ENCODE measurements around the gene RNF144B. TPM values are rescaled to one million over a fixed set of nuclear protein-coding genes. Genes with fewer than 3 reads are reported as not detected.
"Not testable (repeated sequence)": the region's sequence is repeated elsewhere in the genome, so short reads cannot be mapped to it uniquely, and the experiment has no call there.

Gene RNF144B
- total RNA-seq, 4 donors from 2014 or later = 1.4 to 14.9 (median 2.4) TPM

DNA sequence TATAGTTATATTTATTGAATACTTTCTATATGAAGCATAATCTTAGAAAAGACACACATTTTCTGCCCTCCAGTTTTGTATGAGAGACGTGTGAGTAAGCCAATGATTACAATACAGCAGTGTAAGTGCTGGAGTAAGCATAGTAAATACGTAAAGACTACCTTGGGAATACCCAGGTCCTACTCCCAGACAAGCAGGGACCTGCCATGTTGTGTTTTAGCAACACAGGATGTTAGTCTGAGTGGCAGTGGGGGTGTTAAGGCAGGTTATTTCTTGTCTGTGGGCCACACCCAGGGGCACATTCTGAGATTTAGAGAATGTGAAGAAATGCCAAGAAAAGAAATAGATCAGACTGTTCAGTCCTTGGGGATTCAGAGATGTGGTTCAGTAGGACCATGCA lies 34.3 kb upstream of the RNF144B start:
- DNase-seq = no peak
- TF ChIP-seq, protein P1, sequence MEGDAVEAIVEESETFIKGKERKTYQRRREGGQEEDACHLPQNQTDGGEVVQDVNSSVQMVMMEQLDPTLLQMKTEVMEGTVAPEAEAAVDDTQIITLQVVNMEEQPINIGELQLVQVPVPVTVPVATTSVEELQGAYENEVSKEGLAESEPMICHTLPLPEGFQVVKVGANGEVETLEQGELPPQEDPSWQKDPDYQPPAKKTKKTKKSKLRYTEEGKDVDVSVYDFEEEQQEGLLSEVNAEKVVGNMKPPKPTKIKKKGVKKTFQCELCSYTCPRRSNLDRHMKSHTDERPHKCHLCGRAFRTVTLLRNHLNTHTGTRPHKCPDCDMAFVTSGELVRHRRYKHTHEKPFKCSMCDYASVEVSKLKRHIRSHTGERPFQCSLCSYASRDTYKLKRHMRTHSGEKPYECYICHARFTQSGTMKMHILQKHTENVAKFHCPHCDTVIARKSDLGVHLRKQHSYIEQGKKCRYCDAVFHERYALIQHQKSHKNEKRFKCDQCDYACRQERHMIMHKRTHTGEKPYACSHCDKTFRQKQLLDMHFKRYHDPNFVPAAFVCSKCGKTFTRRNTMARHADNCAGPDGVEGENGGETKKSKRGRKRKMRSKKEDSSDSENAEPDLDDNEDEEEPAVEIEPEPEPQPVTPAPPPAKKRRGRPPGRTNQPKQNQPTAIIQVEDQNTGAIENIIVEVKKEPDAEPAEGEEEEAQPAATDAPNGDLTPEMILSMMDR (IDR thresholded peaks at IDR 0.05) = no peak
- no peak for TF ChIP-seq POLR2A (IDR thresholded peaks at IDR 0.05)
- no peaks in the 10 kb centered on the region for H3K36me3 ChIP-seq
- H3K27ac ChIP-seq = no peak overlapping the region
- no peaks in the 10 kb centered on the region for H3K4me1 ChIP-seq
- H3K9me3 ChIP-seq = no peaks in the 10 kb centered on the region
- no peaks in the 10 kb centered on the region for H3K27me3 ChIP-seq
- H3K4me3 ChIP-seq = no peak overlapping the region

DNA sequence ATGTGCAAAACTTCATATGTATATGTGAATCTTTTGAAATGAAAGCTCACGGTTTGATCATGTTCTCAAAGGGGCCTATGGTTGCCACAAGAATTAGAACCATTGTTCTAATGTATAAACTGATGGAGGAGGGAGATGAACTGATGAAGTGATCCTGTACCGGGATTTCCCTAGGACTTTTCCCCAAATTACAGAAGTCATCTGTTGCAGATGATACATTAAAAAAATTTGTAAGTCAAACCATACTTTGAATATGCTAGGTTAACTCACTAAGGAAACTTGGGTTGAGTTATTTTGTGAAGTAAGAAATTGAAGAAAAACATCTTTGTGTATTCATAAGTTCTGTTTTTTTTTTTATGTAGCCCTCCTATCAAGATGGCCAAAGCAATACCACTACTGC lies 33.9 kb upstream of the RNF144B start:
- H3K27ac ChIP-seq = no peak overlapping the region
- no peak overlapping the region for H3K4me3 ChIP-seq
- no peaks in the 10 kb centered on the region for H3K27me3 ChIP-seq
- H3K9me3 ChIP-seq = no peaks in the 10 kb centered on the region
- DNase-seq = no peak
- no peaks in the 10 kb centered on the region for H3K4me1 ChIP-seq
- TF ChIP-seq, protein P1 (IDR thresholded peaks at IDR 0.05) = no peak
- no peak for TF ChIP-seq POLR2A (IDR thresholded peaks at IDR 0.05)
- no peaks in the 10 kb centered on the region for H3K36me3 ChIP-seq

DNA sequence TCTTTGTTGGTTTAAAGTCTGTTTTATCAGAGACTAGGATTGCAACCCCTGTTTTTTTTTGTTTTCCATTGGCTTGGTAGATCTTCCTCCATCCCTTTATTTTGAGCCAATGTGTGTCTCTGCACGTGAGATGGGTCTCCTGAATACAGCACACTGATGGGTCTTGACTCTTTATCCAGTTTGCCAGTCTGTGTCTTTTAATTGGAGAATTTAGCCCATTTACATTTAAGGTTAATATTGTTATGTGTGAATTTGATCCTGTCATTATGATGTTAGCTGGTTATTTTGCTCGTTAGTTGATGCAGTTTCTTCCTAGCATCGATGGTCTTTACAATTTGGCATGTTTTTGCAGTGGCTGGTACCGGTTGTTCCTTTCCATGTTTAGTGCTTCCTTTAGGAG lies 29.6 kb upstream of the RNF144B start:
- not testable (repeated sequence) for H3K27me3 ChIP-seq, DNase-seq, H3K36me3 ChIP-seq, H3K27ac ChIP-seq, H3K4me3 ChIP-seq, H3K4me1 ChIP-seq, H3K9me3 ChIP-seq

DNA sequence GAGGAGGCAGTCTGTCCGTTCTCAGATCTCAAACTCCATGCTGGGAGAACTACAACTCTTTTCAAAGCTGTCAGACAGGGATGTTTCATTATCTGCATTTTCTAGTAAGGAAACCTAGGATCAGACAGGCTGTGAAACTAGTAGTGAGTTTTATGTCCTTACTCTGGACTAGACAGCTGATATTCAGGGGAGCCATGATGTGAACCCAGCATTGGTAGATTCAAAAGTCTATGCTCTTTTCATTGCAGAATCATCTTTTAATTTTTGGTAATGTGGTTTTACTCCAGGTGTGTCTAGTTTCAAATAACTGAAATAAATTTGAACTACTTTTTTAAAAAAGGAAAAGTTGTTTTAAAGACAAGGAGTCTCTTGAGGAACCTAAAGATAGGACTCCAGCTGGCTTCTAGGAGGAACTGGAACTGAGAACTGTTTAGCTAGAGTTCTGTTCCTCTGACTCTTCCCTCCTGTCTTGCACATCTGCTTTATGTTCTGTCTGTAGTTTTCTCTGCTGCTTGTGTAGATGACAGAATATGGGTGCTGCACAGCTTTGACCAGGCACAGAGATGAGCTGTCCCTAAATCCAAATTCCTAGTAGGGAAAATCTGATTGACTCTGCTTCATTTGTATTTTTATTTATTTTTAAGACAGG lies 27.8 kb upstream of the RNF144B start:
- no peak overlapping the region for H3K27ac ChIP-seq
- DNase-seq = no peak
- no peaks in the 10 kb centered on the region for H3K27me3 ChIP-seq
- TF ChIP-seq, protein P1 (IDR thresholded peaks at IDR 0.05) = no peak
- TF ChIP-seq POLR2A (IDR thresholded peaks at IDR 0.05) = no peak
- H3K4me1 ChIP-seq = no peaks in the 10 kb centered on the region
- H3K4me3 ChIP-seq = no peak overlapping the region
- H3K36me3 ChIP-seq = no peaks in the 10 kb centered on the region
- H3K9me3 ChIP-seq = no peaks in the 10 kb centered on the region

DNA sequence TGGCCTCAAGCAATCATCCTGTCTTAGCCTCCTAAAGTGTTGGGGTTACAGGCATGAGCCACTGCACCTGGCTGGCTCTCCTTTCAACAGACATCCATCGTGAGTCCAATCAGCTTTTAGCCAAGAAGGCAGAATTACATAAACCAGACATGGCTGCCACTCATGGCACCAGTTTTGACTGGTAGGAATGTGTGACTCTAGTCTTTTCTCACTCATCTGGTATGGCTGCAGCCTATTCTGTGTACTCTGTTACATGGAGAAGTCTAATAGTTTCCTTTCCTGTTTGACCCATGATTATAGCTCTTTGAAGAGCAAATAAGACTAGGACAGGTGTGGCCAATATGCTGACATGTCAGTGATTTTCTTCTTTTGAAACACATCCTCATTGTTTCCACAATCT lies 27.0 kb upstream of the RNF144B start:
- no peak for DNase-seq
- Histone ChIP-seq H3K27me3 (no peaks in the 10 kb centered on the region), H3K4me1 (no peaks in the 10 kb centered on the region), H3K9me3 (no peaks in the 10 kb centered on the region), H3K36me3 (no peaks in the 10 kb centered on the region), H3K4me3 (no peak overlapping the region), H3K27ac (no peak overlapping the region)
- TF ChIP-seq POLR2A (IDR thresholded peaks at IDR 0.05) = no peak
- TF ChIP-seq, protein P1 (IDR thresholded peaks at IDR 0.05) = no peak

DNA sequence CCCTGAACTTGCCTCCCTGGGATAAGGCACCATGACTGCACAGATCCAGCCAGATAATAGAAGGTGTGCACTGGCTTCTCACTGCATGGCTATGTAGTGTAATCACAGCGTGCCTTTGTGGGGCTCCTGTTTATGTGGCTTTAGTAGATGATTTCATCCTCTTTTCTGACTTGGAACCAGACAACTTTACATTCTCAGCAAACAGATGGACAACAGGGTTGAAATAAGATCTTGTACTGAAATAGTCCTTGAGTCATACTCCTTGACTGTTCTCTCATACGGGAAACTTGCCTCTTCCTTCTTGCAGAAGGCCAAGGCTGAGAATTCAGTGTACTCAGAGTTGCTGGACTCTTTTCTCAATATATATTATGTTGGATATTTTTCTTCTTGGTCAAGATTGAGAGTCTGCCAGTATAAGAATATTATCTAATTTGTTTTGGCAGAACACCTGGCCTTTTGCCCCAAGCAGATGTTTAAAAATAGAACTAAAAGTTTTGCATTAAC lies 25.0 kb upstream of the RNF144B start:
- Histone ChIP-seq H3K27ac (no peak overlapping the region), H3K4me3 (no peak overlapping the region)
- DNase-seq = no peak

More for the DNA sequence above, 25.0 kb upstream of the RNF144B start:
- Histone ChIP-seq H3K36me3 (no peaks in the 10 kb centered on the region), H3K4me1 (no peaks in the 10 kb centered on the region), H3K9me3 (no peaks in the 10 kb centered on the region), H3K27me3 (no peaks in the 10 kb centered on the region)
- no peak for TF ChIP-seq POLR2A (IDR thresholded peaks at IDR 0.05)
- TF ChIP-seq, protein P1 (IDR thresholded peaks at IDR 0.05) = no peak
